GM23338 (cell line): ENCODE results near the gene NDE1. TPM values are rescaled to one million over a fixed set of nuclear protein-coding genes. Genes with fewer than 3 reads are reported as not detected.

Experiments
- ATAC-seq: fragments of 200-7000 bp; cut with Tn5 transposase; 3 replicates; pipeline ENCODE4 v1.9.1; 2020
- DNase-seq: peaks from one replicate; pipeline ENCODE4 v3.0.0-alpha.2; 2015; ENCODE audit warnings: low spot score
- H2AFZ ChIP-seq: fragments of 200-600 bp; sonication (generic); 2 replicates; pipeline ENCODE4 v1.8.0; 2016; ENCODE audit warnings: antibody characterized with exemption, mild to moderate bottlenecking, moderate library complexity
- H3F3A ChIP-seq: fragments of 200-600 bp; sonication (generic); replicated peaks from 2 replicates; pipeline ENCODE4 v1.8.0; 2017; ENCODE audit warnings: antibody characterized with exemption, mixed run types, low read depth
- H3K27ac ChIP-seq: fragments of 200-600 bp; sonication (generic); 2 replicates; pipeline ENCODE4 v1.6.1; 2016; ENCODE audit warnings: low read depth
- H3K27me3 ChIP-seq: fragments of 200-600 bp; sonication (generic); 2 replicates; pipeline ENCODE4 v1.8.0; 2016; ENCODE audit warnings: mild to moderate bottlenecking, mixed run types, moderate library complexity; ENCODE audit not compliant: insufficient read depth
- H3K36me3 ChIP-seq: fragments of 200-600 bp; sonication (generic); 2 replicates; pipeline ENCODE4 v1.8.0; 2016; ENCODE audit warnings: mild to moderate bottlenecking; ENCODE audit not compliant: insufficient read depth
- H3K4me1 ChIP-seq: fragments of 200-600 bp; sonication (generic); 2 replicates; pipeline ENCODE4 v1.8.0; 2016; ENCODE audit warnings: mild to moderate bottlenecking, moderate library complexity; ENCODE audit not compliant: insufficient read depth
- H3K4me2 ChIP-seq: fragments of 200-600 bp; sonication (generic); 2 replicates; pipeline ENCODE4 v1.7.1; 2017; ENCODE audit warnings: mixed run types
- H3K4me3 ChIP-seq: fragments of 200-600 bp; sonication (generic); 2 replicates; pipeline ENCODE4 v1.6.1; 2016; ENCODE audit warnings: mixed run types
- H3K79me2 ChIP-seq: fragments of 200-600 bp; sonication (generic); replicated peaks from 2 replicates; pipeline ENCODE4 v1.8.0; 2017; ENCODE audit warnings: mild to moderate bottlenecking; ENCODE audit not compliant: insufficient read depth
- H3K9me2 ChIP-seq: fragments of 200-600 bp; sonication (generic); 2 replicates; pipeline ENCODE4 v1.8.0; 2017; ENCODE audit not compliant: insufficient read depth
- H4K20me1 ChIP-seq: fragments of 200-600 bp; sonication (generic); replicated peaks from 2 replicates; pipeline ENCODE4 v1.8.0; 2017; ENCODE audit warnings: mild to moderate bottlenecking; ENCODE audit not compliant: insufficient read depth
- H3K27ac Mint-ChIP-seq: 2 replicates; pipeline ENCODE4 v1.8.0; 2020; ENCODE audit warnings: inconsistent platforms, mild to moderate bottlenecking, moderate library complexity, mixed read lengths
- H3K27me3 Mint-ChIP-seq: 3 replicates; pipeline ENCODE4 v1.8.0; 2022; ENCODE audit warnings: low read depth, mild to moderate bottlenecking, moderate library complexity, mixed read lengths, inconsistent platforms; ENCODE audit not compliant: insufficient read depth, poor library complexity
- H3K36me3 Mint-ChIP-seq: 3 replicates; pipeline ENCODE4 v1.8.0; 2021; ENCODE audit warnings: low read depth, mild to moderate bottlenecking, inconsistent platforms, moderate library complexity, mixed read lengths
- H3K4me1 Mint-ChIP-seq: 3 replicates; pipeline ENCODE4 v1.8.0; 2020; ENCODE audit warnings: mild to moderate bottlenecking, inconsistent platforms, mixed read lengths
- H3K4me3 Mint-ChIP-seq: 3 replicates; pipeline ENCODE4 v1.8.0; 2021; ENCODE audit warnings: moderate library complexity, mild to moderate bottlenecking, inconsistent platforms, mixed read lengths
- H3K9me3 Mint-ChIP-seq: 3 replicates; pipeline ENCODE4 v1.8.0; 2020; ENCODE audit warnings: moderate library complexity, mild to moderate bottlenecking, inconsistent platforms, mixed read lengths
- ETS1 ChIP-seq: IDR thresholded peaks from 2 replicates; pipeline ENCODE4 v1.6.1; 2016; ENCODE audit warnings: antibody characterized with exemption
- JUNB ChIP-seq: IDR thresholded peaks from one replicate; pipeline ENCODE4 v1.6.1; 2016; ENCODE audit warnings: antibody characterized with exemption; ENCODE audit not compliant: unreplicated experiment
- NANOG ChIP-seq: IDR thresholded peaks from 2 replicates; pipeline ENCODE4 v1.6.1; 2016; ENCODE audit warnings: antibody characterized with exemption, borderline replicate concordance
- POLR2AphosphoS5 ChIP-seq: IDR thresholded peaks from 2 replicates; pipeline ENCODE4 v1.6.1; 2016; ENCODE audit warnings: antibody characterized with exemption, low read depth
- REST ChIP-seq: IDR thresholded peaks from one replicate; pipeline ENCODE4 v1.6.1; 2018; ENCODE audit warnings: antibody characterized with exemption; ENCODE audit not compliant: unreplicated experiment
- ZNF114 ChIP-seq: fragments of 250-450 bp; sonication (Bioruptor Pico); IDR thresholded peaks from 2 replicates; pipeline ENCODE4 v1.5.0; 2020; ENCODE audit warnings: mild to moderate bottlenecking, moderate library complexity
- ZNF331 ChIP-seq: fragments of 250-450 bp; sonication (Bioruptor Pico); IDR thresholded peaks from 2 replicates; pipeline ENCODE4 v1.5.0; 2020; ENCODE audit warnings: low read depth, mild to moderate bottlenecking, moderate library complexity
- ZNF462 ChIP-seq: fragments of 250-450 bp; sonication (Bioruptor Pico); IDR thresholded peaks from 2 replicates; pipeline ENCODE4 v1.5.0; 2020; ENCODE audit warnings: mild to moderate bottlenecking, moderate library complexity
- polyA plus RNA-seq: library from polyadenylated mRNA; unstranded; fragments of >200 nt; fragmentation: Nextera tagmentation; extraction: Ambion mirVana; gene quantifications from 2 replicates; pipeline ENCODE4 v1.2.1, GENCODE V29; 2016
- total RNA-seq: library from RNA; depleted of rRNA; stranded (reverse); fragments of >200 nt; shearing (Covaris generic); gene quantifications from 2 replicates; pipeline ENCODE4 v1.2.3, GENCODE V29; 2014

NDE1 gene
- total and polyA plus RNA-seq, 2 experiments from 2014 or later: 13.0 to 22.9 TPM

- TF ChIP-seq ZNF114 (CRISPR knock-in tag) (no peak), ZNF331 (CRISPR knock-in tag) (no peak), ETS1 (no peak), JUNB (no peak), REST (no peak), POLR2AphosphoS5 (no peak), NANOG (no peak), ZNF462 (no peak)
- Histone ChIP-seq H3K27ac (no peak overlapping the region), H2AFZ (no peak overlapping the region), H3F3A (no peaks in the 10 kb centered on the region), H3K4me2 (no peak overlapping the region), H3K4me1 (no peaks in the 10 kb centered on the region), H3K4me3 (no peak overlapping the region), H3K9me2 (no peaks in the 10 kb centered on the region), H4K20me1 (no peaks in the 10 kb centered on the region; the same call in 1 of the 2 replicates), H3K36me3 (no peaks in the 10 kb centered on the region), H3K27me3 (no peaks in the 10 kb centered on the region), H3K79me2 (no peaks in the 10 kb centered on the region)
- Mint-ChIP-seq H3K27ac (no peak overlapping the region), H3K27me3 (peaks cover 9% of the 10 kb centered on the region), H3K36me3 (no peaks in the 10 kb centered on the region), H3K4me1 (no peaks in the 10 kb centered on the region), H3K4me3 (no peak overlapping the region), H3K9me3 (no peaks in the 10 kb centered on the region; the same call in 1 of the 3 replicates)
- ATAC-seq (no peak), DNase-seq (no peak)
These were observed 102.9 kb downstream of the NDE1 start for GRCh38 chr16:15752717-15753488.
